ENCODE data around the gene ST7L. TPM values are rescaled to one million over a fixed set of nuclear protein-coding genes. Genes with fewer than 3 reads are reported as not detected.

Gene ST7L
- total RNA-seq, 1 experiment from 2014 or later = 18.0 TPM

GRCh38 chr1:112517646-112518045 lies 101.3 kb downstream of the ST7L start:
- no peak overlapping the region for H3K27ac Mint-ChIP-seq

DNA sequence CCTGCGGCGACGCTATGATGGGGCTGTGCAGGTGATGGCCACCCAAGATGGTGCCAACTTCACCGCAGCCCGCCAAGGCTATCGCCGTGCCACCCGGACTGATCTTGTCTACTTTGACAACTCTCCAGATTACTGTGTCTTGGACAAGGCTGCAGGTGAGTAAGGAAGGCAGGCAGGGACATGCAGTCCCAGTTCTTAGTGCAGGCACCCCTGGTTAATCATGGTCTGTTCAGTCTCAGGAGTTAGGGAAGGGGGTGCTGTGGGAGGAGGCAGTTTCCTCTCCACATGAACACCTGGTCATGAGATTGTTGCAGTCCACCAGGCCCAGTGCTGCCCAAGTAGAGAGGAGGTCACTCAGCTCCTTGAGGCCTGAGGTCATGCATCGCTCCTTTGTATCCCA lies 101.7 kb downstream of the ST7L start:
- ChIA-PET POLR2A (no interaction called here), CTCF (interaction anchor here (1.4 kb wide), 1 partner anchor 12 kb away, joined by 3 read pairs; no protein-coding TSS in a partner anchor)
- H3K4me3 Mint-ChIP-seq = no peak overlapping the region
- peaks cover 13% of the 10 kb centered on the region for H3K27me3 Mint-ChIP-seq (ENCODE audit: low read depth)
- no peak overlapping the region for H3K27ac Mint-ChIP-seq
- no peaks in the 10 kb centered on the region for H3K36me3 Mint-ChIP-seq
- no peak for ATAC-seq
- H3K4me1 Mint-ChIP-seq = peaks cover 5% of the 10 kb centered on the region
- H3K9me3 Mint-ChIP-seq = no peaks in the 10 kb centered on the region
- no peak for DNase-seq (ENCODE audit: low spot score)
- no peak for TF ChIP-seq IRF2 (CRISPR knock-in tag; IDR thresholded peaks at IDR 0.05; ENCODE audit: borderline replicate concordance, low read depth)
- no peak for TF ChIP-seq AFF4 (CRISPR knock-in tag; IDR thresholded peaks at IDR 0.05; ENCODE audit: borderline replicate concordance)
- TF ChIP-seq JAZF1 (CRISPR knock-in tag; IDR thresholded peaks at IDR 0.05) = no peak
- no peak for TF ChIP-seq SP1 (CRISPR knock-in tag; conservative IDR thresholded peaks at IDR 0.05)
- TF ChIP-seq, protein P1, sequence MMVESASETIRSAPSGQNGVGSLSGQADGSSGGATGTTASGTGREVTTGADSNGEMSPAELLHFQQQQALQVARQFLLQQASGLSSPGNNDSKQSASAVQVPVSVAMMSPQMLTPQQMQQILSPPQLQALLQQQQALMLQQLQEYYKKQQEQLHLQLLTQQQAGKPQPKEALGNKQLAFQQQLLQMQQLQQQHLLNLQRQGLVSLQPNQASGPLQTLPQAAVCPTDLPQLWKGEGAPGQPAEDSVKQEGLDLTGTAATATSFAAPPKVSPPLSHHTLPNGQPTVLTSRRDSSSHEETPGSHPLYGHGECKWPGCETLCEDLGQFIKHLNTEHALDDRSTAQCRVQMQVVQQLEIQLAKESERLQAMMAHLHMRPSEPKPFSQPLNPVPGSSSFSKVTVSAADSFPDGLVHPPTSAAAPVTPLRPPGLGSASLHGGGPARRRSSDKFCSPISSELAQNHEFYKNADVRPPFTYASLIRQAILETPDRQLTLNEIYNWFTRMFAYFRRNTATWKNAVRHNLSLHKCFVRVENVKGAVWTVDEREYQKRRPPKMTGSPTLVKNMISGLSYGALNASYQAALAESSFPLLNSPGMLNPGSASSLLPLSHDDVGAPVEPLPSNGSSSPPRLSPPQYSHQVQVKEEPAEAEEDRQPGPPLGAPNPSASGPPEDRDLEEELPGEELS (CRISPR knock-in tag; IDR thresholded peaks at IDR 0.05) = no peak

More at GRCh38 chr1:112517646-112518045, 101.3 kb downstream of the ST7L start:
- no peak for ATAC-seq
- H3K4me3 Mint-ChIP-seq = no peak overlapping the region
- H3K36me3 Mint-ChIP-seq = no peaks in the 10 kb centered on the region
- DNase-seq (ENCODE audit: low spot score) = no peak
- H3K9me3 Mint-ChIP-seq = no peaks in the 10 kb centered on the region
- peaks cover 9% of the 10 kb centered on the region for H3K27me3 Mint-ChIP-seq (ENCODE audit: low read depth)
- CTCF ChIA-PET = no interaction called here
- no peak for TF ChIP-seq NFE2L1 (CRISPR knock-in tag; IDR thresholded peaks at IDR 0.05)
- no peak for TF ChIP-seq CREB1 (CRISPR knock-in tag; IDR thresholded peaks at IDR 0.05)
- no peak for TF ChIP-seq AFF4 (CRISPR knock-in tag; IDR thresholded peaks at IDR 0.05; ENCODE audit: borderline replicate concordance)
- no peak for TF ChIP-seq ZMAT4 (CRISPR knock-in tag; IDR thresholded peaks at IDR 0.05)
- TF ChIP-seq, protein P2, sequence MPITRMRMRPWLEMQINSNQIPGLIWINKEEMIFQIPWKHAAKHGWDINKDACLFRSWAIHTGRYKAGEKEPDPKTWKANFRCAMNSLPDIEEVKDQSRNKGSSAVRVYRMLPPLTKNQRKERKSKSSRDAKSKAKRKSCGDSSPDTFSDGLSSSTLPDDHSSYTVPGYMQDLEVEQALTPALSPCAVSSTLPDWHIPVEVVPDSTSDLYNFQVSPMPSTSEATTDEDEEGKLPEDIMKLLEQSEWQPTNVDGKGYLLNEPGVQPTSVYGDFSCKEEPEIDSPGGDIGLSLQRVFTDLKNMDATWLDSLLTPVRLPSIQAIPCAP (CRISPR knock-in tag; IDR thresholded peaks at IDR 0.05) = no peak
- TF ChIP-seq TEAD1 (CRISPR knock-in tag; IDR thresholded peaks at IDR 0.05) = no peak
- TF ChIP-seq, protein P3, sequence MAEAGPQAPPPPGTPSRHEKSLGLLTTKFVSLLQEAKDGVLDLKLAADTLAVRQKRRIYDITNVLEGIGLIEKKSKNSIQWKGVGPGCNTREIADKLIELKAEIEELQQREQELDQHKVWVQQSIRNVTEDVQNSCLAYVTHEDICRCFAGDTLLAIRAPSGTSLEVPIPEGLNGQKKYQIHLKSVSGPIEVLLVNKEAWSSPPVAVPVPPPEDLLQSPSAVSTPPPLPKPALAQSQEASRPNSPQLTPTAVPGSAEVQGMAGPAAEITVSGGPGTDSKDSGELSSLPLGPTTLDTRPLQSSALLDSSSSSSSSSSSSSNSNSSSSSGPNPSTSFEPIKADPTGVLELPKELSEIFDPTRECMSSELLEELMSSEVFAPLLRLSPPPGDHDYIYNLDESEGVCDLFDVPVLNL (CRISPR knock-in tag; IDR thresholded peaks at IDR 0.05; ENCODE audit: borderline replicate concordance, low read depth) = no peak
- TF ChIP-seq, protein P4, sequence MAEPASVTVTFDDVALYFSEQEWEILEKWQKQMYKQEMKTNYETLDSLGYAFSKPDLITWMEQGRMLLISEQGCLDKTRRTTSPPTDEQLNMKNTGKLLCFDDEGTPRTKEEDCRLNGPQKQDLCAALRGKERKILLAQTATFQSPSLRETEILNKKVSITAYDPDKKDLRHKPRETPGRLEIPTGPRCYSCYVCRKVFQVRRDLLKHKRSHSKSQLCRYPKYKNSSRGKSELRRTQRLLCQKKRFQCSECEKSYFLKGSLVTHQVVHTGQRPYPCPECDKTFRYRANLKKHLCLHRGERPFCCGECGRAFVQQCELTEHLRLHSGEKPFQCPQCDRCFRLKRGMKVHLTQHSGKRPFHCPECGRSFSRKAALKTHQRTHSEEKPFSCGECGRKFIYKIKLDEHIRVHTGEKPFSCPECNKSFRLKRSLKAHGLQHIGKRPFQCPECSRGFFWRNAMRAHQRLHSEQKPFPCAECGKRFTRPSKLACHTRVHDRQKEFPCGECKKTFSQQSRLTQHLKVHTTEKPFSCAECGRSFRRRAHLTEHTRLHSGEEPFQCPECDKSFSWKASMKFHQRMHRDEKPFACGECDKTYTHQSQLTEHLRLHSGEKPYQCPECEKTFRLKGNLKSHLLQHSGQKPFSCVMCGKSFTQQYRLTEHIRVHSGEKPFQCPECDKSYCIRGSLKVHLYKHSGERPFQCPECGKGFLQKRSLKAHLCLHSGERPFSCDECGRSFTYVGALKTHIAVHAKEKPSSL (CRISPR knock-in tag; conservative IDR thresholded peaks at IDR 0.05) = no peak
- POLR2A ChIA-PET = no interaction called here
- H3K4me1 Mint-ChIP-seq = 0 out of 2 replicates have a peak, but pooled peaks cover 4% of the 10 kb centered on the region

Measured in WTC11 (cell line).